ENCODE results near the gene CAPN2.

The CAPN2 gene

DNA sequence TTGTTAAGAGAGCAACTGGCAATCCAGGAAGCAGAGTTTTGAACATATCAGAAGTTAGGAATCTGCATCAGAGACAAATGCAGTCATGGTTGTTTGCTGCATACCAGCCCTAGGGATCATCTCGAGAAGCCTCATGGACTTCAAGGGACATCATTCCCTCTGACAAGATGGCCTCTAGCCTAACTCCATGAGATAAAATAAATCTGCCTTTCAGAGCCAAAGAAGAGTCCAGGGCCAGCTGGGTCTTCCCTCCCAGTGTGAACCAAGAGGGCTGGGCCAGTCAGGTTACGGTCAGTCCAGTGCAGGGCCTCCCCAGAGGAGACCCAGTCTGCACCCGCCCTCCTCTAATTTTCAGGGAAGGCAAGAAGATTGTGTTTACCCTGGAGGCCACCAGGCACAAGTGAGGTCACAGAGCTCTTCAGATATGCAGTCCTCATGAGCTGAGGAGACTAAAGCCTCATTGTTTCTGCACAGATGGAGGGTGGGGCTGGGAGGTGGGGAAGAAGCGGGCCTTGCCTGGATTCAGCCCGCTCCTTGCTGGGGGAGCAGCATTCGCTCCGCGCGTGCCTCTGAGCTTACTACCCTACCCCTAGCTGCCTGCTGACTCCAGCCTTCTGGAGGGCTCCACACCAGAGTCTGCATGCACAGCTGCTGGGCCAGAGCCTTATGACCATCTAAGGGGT lies 52.8 kb downstream of the CAPN2 start:
- TF ChIP-seq GATA3 (IDR thresholded peaks at IDR 0.05; ENCODE audit: low read depth, low read length): no peak
- TF ChIP-seq GATA2 (IDR thresholded peaks at IDR 0.05; ENCODE audit: low read depth, low read length): no peak

GRCh38 chr1:223765719-223766340 lies 53.5 kb downstream of the CAPN2 start:
- no peak for TF ChIP-seq GATA2 (IDR thresholded peaks at IDR 0.05; ENCODE audit: low read depth, low read length)
- TF ChIP-seq GATA3 (IDR thresholded peaks at IDR 0.05; ENCODE audit: low read depth, low read length): no peak

GRCh38 chr1:223770621-223771315 lies 58.4 kb downstream of the CAPN2 start:
- TF ChIP-seq GATA3 (IDR thresholded peaks at IDR 0.05; ENCODE audit: low read depth, low read length) (no peak), GATA2 (IDR thresholded peaks at IDR 0.05; ENCODE audit: low read depth, low read length) (no peak)

GRCh38 chr1:223771469-223771813 lies 59.1 kb downstream of the CAPN2 start:
- no peak for TF ChIP-seq GATA2 (IDR thresholded peaks at IDR 0.05; ENCODE audit: low read depth, low read length)
- no peak for TF ChIP-seq GATA3 (IDR thresholded peaks at IDR 0.05; ENCODE audit: low read depth, low read length)

- TF ChIP-seq GATA2 (IDR thresholded peaks at IDR 0.05; ENCODE audit: low read depth, low read length) (no peak), GATA3 (IDR thresholded peaks at IDR 0.05; ENCODE audit: low read depth, low read length) (no peak)
Measured at GRCh38 chr1:223771814-223772770, 59.8 kb downstream of the CAPN2 start.

- TF ChIP-seq GATA2 (IDR thresholded peaks at IDR 0.05; ENCODE audit: low read depth, low read length) (no peak), GATA3 (IDR thresholded peaks at IDR 0.05; ENCODE audit: low read depth, low read length) (no peak)
Measured at GRCh38 chr1:223772771-223773160, 60.4 kb downstream of the CAPN2 start.

DNA sequence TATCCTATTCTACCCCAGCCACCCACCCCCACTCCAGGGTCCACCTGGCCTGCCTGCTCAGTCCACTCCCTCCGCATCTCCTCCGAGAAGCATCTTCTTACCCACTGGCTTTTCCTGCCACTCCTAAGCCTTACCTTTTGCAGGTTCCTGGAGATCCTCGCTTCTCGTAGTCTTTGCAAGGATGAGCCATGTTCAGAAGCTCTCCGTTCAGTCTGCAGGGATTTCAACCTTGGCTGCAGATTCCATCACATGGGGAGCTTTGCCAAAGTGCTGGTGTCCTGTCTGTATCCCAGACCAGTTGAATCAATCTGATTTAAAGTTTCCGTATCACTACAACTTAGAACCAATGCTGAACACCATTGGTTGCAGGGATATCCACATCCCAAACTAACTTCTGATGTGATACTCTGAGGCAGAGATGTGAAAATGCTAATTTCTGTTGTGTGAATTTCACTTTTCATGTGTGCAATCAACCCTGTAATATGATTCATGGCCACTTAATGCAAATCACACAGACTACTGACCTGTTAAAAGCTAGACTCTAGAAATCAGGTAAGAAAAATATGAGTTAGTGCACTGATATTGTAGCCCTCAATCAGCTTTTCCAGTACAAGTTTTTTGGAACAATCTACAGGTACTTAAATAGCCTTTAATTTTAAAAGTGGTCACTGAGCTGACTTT lies 61.9 kb downstream of the CAPN2 start:
- TF ChIP-seq GATA3 (IDR thresholded peaks at IDR 0.05; ENCODE audit: low read depth, low read length): no peak
- TF ChIP-seq GATA2 (IDR thresholded peaks at IDR 0.05; ENCODE audit: low read depth, low read length): no peak

GRCh38 chr1:223775054-223775453 lies 62.7 kb downstream of the CAPN2 start:
- TF ChIP-seq GATA2 (IDR thresholded peaks at IDR 0.05; ENCODE audit: low read depth, low read length) (no peak), GATA3 (IDR thresholded peaks at IDR 0.05; ENCODE audit: low read depth, low read length) (no peak)

DNA sequence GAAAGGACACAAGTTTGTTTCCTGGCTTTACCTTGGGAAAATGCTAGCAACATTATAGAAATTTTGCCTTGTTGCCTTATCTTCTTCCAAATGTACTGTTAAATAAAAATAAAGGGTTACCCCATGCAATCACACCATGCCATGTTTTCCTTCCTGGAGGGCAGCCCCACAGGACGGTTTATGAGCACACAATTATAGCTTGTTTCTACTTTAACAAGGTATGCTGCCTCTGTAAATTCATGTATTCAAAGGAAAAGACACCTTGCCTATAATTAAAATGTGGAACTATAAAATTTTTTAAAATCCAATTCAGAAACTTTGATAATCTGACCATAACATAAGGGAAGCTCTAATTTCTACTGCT lies 63.4 kb downstream of the CAPN2 start:
- TF ChIP-seq GATA2 (IDR thresholded peaks at IDR 0.05; ENCODE audit: low read depth, low read length) (no peak), GATA3 (IDR thresholded peaks at IDR 0.05; ENCODE audit: low read depth, low read length) (no peak)

GRCh38 chr1:223776075-223776814 lies 63.9 kb downstream of the CAPN2 start:
- TF ChIP-seq GATA2 (IDR thresholded peaks at IDR 0.05; ENCODE audit: low read depth, low read length) (no peak), GATA3 (IDR thresholded peaks at IDR 0.05; ENCODE audit: low read depth, low read length) (no peak)

DNA sequence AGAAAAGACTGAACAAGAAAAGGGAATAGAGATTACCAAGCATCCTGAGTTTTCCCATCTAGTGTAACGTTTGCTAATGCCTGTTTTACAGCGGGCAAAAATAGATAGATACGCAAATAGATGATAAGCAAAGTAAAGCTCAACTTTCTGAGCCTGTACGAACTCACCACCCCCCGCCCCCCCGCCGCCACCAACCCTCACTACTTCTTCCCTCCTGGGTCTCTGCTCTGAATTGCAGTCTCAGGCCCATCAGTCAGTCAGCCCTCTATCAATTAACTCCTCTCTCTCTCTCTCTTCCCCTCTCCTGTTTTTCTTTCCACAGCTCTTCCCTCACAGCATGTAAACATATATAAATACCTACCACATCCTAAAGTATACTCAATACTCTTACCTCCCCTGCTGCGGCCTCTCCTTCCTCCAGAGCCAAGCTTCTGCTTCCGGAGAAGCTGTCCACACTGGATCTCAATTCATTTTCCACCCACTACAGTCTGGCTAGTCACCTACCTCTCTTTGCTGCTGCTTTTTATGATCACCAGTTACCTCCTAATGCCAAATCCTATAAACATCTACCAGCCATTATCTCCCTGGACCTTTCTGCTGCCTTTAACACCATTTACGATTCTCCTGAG lies 64.6 kb downstream of the CAPN2 start:
- TF ChIP-seq GATA2 (IDR thresholded peaks at IDR 0.05; ENCODE audit: low read depth, low read length) (no peak), GATA3 (IDR thresholded peaks at IDR 0.05; ENCODE audit: low read depth, low read length) (no peak)

- no peak for TF ChIP-seq GATA3 (IDR thresholded peaks at IDR 0.05; ENCODE audit: low read depth, low read length)
- no peak for TF ChIP-seq GATA2 (IDR thresholded peaks at IDR 0.05; ENCODE audit: low read depth, low read length)
Measured at GRCh38 chr1:223780318-223780717, 68.0 kb downstream of the CAPN2 start.

All from SH-SY5Y (cell line).